NCI-H146 treated with DMSO at 0.1 percent for 48 hours (cell line): ENCODE data around the gene NEU4.
"Not testable (repeated sequence)": the region's sequence is repeated elsewhere in the genome, so short reads cannot be mapped to it uniquely, and the experiment has no call there.

Source experiments
- DNase-seq: peaks from one replicate; lab custom pipeline; 2025; ENCODE audit not compliant: unreplicated experiment; lab: John Stamatoyannopoulos, UW

NEU4 gene

DNA sequence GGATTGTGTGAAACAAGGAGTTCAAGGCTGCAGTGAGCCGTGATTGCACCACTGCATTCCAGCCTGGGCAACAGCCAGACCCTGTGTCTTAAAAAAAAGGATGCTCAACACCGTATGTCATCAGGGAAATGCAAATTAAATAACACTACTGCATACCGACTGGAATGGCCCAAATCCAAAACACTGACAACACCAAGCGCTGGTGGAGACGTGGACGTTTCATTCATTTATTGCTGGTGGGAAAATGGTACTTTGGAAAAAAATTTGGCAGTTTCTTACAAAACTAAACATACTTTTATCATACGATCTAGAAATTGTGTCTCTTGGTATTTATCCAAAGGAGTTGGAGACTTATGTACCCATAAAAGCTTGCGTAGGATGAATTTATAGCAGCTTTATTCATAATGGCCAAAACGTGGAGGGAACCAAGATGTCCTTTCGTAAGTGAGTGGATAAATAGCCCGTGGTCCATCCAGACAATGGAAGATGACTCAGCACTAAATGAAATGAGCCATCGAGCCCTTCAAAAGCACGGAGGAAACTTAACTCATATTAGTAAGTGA, 24.2 kb downstream of the NEU4 start:
- no peak for DNase-seq

- not testable (repeated sequence) for DNase-seq
Measured at GRCh38 chr2:241833756-241834526, 24.9 kb downstream of the NEU4 start.

GRCh38 chr2:241834527-241835210, 25.7 kb downstream of the NEU4 start:
- no peak for DNase-seq

DNA sequence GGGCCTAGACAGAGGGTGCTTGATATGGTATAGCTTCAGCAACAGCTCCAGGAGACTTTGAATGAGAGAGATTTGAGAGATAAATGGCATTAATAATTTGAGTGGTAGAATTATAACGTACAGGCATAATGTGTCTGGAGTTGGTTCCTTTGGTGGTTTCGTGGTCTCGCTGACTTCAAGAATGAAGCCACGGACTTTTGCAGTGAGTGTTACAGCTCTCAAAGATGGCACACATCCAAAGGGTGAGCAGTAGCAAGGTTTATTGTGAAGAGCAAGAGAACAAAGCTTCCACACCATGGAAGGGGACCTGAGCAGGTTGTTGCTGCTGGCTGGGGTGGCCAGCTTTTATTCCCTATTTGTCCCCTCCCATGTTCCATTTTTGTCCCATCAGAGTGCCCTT, 26.6 kb downstream of the NEU4 start:
- DNase-seq: no peak

DNA sequence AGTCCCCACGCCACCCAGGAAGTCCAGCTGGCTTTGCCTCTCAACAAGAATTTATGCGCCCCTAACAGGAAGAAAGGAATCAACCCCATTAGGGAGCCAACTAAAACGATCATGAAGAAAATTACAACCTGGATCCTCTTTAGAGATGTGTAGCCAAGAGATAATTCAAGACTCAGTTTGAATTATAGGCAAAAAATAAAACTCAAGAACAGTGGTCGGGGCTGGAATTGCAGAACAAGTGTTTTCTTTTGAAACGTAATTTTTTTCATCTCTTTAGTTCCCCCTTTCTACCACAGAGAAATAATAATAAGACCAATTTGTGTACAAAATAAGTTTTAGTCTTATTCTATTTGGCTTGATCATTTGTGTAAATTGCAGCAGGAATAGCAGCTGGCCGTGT, 27.3 kb downstream of the NEU4 start:
- no peak for DNase-seq

GRCh38 chr2:241837197-241837965, 28.4 kb downstream of the NEU4 start:
- no peak for DNase-seq

DNA sequence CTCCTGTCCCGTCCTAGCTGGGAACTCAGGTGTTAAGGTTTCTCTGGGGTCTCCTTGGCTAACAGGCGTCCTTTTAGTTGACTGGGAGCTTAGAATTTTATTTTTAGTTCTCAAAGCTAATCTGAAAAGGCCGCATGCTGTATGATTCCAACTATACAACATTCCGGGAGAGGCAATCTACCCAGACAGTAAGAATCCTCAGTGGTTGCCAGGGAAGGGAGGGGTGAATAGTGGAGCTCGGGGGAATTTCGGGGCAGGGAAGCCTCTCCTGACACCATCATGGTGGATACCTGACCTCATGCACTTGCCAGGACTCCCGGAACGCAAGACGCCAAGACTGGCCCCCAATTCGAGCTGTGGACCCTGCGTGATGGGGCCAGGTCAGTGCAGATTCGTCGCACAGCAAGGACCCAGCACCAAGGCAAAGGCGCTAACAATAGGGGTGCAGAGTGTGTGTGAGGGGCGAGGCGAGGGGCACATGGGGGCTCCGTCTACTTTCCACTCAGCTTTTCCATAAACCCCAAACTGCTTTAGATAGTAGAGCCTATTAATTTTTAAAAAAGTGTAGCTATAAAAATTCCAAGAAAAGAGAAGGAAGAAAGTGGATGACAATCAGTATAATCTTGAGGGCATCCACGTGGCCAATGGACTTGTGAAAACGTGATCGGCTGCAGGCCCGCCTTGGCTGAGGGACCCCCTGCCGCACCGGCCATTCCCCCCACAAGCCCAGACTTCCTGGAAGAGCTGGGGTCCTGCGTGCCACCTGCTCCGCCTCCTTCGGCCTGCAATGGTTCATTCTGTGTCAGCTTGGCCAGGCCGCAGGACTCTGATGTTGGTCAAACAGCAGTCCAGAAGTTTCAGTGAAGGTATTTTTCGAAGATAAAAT, 32.4 kb downstream of the NEU4 start:
- no peak for DNase-seq

DNA sequence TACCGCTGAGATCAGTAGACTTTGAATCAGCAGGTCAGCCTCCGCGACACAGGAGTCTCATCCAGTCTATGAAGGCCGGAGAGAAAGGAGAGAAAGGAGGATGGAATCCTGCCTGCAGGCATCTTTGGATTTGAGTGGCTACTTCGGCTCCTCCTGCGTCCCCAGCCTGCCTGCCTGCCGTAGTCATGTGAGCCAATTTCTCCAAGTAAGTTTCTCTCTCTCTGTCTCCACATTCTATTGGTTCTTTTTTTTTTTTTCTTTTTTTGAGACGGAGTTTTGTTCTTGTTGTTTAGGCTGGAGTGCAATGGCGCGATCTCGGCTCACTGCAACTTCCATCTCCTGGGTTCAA, 33.0 kb downstream of the NEU4 start:
- DNase-seq: no peak

GRCh38 chr2:241842620-241843211, 33.7 kb downstream of the NEU4 start:
- no peak for DNase-seq

GRCh38 chr2:241843321-241844065, 34.5 kb downstream of the NEU4 start:
- DNase-seq: no peak

- no peak for DNase-seq
Measured at GRCh38 chr2:241844066-241844728, 35.2 kb downstream of the NEU4 start.

DNA sequence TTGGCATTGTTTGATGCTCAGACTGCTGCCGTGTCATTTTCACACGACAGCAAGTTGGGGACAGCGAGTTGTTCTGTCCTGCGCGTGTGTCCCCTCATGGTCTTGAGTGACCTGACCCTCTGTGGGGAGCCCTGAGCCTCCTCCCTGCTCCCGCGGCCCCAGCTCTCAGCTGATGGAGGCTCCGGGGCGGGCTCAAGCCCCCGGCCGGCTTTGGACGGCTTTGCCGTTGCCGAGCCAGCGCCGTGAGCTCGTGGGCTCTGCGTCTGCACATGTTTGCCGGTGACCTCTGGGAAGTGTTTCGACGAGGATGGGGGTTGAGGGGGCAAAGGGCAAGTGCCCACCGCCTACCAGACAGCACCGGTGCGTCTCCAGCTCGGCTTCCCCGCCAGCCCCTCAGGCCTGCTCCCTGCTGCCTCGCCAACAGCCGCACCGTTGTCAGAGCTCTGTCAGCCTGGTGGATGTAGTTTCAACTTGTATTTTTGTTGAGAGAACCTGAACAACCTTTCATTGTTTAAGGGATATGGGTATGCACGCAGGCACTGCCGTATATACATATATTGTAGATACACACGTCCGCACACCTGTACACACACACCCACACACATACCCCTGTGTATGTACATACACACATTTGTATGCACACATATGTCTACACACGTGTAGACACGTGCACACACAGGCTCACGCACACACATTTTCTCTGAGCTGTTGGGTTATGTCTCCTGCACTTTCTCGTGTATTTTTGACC, 36.0 kb downstream of the NEU4 start:
- DNase-seq: no peak

DNA sequence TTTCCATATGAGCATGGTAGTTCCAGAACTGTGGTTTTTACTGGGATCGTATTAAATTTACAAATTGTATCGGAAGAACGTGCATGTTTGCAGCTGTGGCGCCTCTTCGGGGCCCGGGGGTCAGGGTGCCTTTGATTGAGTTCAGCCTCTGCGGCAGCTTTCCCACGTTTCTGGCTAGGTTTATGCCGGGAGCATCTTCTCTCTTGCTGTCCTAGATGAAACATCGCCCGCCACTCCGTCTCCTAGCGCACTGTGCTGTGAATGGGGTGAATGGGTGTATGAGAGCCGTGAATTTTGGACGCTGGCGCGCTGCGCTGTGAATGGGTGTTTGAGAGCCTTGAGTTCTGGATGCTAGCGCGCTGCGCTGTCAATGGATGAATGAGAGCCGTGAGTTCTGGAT, 37.4 kb downstream of the NEU4 start:
- no peak for DNase-seq

DNA sequence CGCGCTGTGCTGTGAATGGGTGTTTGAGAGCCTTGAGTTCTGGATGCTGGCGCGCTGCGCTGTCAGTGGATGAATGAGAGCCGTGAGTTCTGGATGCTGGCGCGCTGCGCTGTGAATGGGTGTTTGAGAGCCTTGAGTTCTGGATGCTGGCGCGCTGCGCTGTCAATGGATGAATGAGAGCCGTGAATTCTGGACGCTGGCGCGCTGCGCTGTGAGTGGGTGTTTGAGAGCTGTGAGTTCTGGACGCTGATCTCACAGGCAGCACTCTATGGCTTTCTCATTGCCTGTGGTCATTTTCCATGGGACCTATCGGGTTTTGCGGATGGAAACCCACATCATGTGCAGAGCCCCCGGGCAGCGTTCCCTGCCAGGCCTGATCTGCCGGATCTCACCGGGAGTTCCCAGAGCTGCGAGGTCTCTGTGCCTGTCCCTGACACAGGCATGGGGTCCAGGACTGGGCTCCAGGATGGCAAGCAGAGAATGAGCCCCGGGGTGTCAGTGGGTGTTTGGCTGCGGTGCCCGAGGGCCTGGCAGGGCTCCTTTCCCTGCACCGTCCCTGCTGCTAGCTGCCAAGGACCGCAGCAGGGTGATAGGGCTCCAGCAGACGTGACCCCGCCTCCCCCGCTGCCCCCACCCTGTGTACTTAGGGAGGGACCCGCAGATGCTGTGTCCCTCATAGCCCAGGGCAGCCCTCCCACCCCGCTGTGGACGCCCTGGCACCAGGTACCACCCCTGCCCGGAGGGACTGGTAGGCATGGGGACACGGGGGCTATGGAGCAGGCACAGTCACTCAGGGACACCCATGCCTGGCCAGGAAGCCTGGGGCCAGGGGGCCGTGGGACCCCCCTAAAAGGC, 40.0 kb downstream of the NEU4 start:
- no peak for DNase-seq

DNA sequence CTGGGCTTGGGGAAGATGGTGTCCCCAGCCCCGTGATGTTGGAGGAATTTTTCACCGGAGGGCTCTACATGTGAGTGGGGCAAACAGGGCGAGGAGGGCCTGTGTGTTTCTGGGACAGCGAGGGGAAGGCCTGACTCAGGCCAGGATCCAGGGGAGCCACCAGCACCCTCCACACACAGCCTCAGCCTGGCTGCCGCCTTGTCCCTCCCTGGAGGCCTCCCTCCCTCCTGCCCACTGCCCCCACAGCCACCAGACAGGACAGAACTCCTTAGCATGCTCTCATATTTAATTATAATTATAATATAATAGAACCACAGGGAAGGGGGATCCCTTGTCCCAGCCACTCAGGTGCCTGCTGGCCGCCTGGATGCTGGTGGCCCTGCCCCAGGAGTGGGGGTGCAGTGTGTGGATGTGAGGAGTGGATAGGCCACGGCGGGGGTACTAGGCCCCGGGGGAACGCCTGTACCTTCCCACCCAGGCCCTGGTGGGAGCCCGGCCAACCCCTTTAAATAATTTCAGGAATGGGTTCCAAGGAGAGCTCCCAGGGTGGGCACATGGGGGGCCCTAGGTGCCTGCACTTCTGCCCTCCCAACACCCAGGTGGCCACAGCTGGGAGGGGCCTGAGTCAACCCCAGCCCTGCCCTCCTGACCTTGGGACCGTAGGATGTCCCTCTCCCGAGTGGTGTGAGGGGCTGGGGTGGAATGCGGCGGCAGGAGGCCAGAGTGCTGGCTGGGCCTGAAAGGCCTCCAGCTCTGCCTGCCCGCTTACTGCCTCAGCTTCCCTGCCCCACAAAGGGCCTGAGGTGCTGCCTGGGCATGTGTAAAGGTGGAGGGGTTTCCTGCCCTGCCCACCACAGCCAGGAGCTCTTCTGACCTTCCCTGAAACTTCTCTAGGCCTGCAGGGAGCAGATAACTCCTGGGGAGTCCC, 40.9 kb downstream of the NEU4 start:
- DNase-seq: no peak

DNA sequence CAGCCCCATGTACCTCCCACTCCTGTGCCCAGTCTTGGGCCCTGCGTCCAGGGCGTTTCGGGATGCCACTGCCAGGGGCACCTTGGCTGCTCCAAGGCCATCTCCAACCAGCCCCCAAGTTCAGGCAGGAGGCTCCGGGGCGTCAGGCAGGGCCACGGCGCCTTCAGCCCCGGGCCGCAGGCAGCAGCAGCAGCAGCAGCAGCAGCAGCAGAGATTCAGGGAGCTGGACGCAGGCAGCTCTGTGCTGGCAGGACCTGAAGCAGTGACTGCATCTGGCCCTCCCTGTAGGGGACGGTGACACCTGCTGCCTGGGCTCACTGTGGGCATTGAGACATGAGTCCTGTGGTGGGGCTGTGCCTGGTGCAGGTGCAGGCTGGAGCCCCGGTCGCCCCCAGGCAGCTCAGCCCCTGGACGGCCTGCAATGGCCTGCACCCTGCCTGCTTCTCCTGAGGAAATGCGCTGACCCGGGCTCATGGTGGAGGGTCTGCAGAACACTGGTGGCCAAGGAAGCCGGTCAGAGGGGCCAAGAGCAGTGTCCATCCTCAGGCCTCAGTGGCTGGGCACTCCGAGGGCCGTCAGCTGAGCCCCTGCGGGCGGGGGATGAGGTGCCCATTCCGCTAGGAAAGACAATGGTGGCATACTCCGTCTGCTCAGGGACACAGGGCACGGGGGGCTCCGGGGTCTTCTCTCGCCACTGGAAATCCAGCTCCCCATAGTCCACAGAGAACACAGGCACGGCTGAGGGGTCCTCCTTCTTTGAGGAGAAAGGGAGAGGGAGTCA, 41.7 kb downstream of the NEU4 start:
- DNase-seq: no peak
